HG02943 (cell line): ENCODE measurements around the gene RTTN.
"Not testable (repeated sequence)": the region's sequence is repeated elsewhere in the genome, so short reads cannot be mapped to it uniquely, and the experiment has no call there.

Experiments
- ATAC-seq: cut with Tn5 transposase; IDR thresholded peaks from one replicate; pipeline ENCODE4 v1.9.1; 2021; ENCODE audit warnings: mild to moderate bottlenecking, low read depth, moderate library complexity; ENCODE audit not compliant: unreplicated experiment

The RTTN gene

DNA sequence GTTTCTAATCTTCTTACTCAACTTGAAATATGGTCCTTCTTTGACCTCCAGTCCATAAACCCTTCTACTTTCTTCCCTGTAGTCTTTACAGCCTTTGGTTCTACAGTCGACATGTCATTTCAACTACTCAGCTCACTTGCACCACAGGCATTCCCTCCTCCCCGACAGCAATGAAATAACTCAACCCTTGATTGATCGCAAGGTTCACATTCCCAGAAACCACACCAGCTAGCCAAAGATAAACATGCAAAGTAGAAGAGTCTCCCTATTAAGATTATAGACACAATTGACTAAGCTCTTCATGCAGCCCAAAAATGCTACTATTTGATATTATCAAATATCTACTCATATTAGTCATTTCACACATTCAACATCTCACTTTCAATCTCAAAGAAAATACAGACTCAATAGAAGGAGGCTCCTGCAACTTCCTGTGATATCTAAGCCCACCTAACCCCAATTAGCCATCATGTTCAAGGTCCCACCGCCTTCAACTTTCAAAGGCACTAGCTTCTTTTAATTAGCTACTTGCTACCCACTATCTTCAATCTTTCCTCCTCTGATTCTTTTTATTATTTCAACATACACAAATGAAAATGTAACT is 50.8 kb downstream of the RTTN start:
- no peak for ATAC-seq

GRCh38 chr18:70151614-70152013 is 53.9 kb downstream of the RTTN start:
- ATAC-seq, result no peak

- no peak for ATAC-seq
These were observed 55.7 kb downstream of the RTTN start for GRCh38 chr18:70149616-70150301.

DNA sequence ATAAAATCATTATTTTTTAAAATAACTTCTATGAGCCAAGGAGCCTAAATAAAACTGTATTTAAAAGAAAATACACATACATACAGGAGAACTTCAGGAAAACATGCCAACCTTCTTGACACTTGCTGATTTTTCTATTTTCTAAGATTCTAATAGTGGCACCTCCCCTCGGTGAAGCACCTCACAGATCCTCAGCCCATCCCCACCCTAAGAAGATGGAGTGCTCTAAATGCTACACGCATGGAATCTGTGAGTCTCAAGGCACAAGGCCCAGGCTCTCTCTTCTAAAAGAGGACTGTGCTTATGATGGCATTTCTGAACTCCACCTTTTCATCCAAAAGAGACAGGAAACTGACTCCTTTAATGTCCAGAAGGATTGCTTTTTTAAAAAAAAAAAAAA is 56.3 kb downstream of the RTTN start:
- ATAC-seq, result no peak

GRCh38 chr18:70148039-70148938 is 57.2 kb downstream of the RTTN start:
- no peak for ATAC-seq

- no peak for ATAC-seq
These were observed 59.3 kb downstream of the RTTN start for GRCh38 chr18:70146174-70146573.

GRCh38 chr18:70142001-70142400 is 63.5 kb downstream of the RTTN start:
- ATAC-seq, result no peak

DNA sequence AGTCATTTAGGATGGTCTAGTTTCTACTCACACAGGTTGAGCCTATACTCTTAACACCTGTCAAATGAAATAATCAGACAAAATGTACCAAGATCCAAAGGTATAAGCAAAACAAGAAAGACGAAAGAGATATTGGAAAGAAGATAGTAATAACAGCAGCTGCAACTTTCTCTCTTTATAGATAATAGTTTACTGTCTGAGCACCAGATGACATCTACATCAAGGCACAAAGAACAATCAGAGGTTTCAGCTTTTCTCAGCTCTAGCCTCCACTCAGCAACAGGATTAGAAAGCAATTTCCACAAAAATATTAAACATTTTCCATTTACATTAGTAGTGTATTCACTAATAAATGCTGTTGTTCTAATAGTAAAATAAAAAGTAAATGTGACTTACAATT is 66.3 kb downstream of the RTTN start:
- ATAC-seq, result no peak

DNA sequence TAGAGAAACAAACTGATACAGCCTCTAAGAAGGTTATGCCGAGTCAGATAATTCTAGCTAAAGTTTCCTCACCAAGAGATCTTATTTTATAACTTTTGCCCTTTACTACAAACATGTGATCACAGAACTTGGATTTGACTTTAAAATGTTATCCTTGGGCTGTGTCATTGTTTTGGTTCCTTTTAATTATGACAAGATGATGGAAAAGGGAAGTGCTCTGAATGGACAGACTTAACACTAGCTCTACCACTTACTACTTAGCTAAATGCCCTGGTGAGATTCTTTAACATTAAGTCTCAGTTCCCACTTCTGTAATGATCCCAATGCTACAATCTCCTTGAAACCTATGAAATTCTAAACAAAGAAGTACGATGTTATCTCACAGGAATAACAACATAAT is 69.9 kb downstream of the RTTN start:
- no peak for ATAC-seq

GRCh38 chr18:70132999-70133398 is 72.5 kb downstream of the RTTN start:
- ATAC-seq, result no peak

GRCh38 chr18:70128271-70128670 is 77.2 kb downstream of the RTTN start:
- ATAC-seq, result no peak

DNA sequence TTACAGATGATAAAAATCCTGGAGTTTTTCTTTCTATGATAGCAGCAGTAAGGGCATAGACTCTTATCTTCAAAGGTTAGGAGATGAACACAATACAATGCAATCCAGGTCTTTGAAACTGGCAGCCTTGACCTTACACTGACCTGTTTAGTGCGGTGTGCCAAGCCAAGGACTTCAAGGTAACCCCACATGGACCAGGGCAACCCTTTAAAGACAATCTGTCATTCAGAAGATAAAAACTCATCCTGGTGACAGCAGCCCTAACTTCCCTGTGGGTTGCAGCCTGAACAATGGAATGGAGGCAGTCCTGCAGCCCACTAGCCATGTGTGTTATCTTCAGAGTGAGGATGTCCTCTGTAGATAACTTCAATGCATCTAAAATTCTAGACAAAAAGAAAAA is 78.1 kb downstream of the RTTN start:
- ATAC-seq, result no peak

DNA sequence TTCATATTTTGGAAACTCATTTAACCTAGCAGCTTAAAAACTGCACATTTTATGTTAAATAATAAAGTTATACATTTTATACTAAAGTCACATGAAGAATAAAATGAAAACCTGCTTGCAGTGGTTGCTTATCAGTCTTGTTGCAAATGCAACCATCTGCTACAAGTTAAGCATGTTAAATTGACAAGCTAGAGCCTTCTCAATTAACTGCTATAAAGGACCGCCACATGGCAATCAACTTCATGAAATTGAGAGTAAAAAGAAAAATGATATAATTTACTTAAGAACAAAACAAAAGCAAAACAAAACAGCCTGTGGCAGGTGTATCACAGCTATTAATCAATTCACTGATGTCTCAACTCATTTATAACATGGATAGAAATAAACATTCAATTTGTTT is 78.7 kb downstream of the RTTN start:
- no peak for ATAC-seq

- ATAC-seq, result no peak
These were observed 81.3 kb downstream of the RTTN start for GRCh38 chr18:70124139-70124538.

DNA sequence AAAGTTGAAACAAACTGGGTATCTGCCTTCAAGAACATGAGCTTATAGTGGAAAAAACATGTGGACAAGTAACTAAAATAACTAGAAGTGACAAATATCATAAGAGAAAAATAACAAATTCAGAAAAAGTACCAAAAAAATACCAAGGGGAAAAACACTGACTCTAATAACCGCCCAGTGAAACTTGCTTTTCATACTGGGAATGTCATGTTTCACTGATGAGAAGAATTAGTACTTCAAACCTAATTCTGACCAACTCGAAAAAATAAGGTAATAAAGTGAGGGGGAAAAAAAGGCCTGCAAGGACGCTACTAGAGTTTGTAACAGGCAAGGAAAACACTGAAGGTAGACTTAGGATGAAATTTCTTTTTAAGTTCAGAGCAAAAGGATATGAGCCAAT is 83.6 kb downstream of the RTTN start:
- no peak for ATAC-seq

DNA sequence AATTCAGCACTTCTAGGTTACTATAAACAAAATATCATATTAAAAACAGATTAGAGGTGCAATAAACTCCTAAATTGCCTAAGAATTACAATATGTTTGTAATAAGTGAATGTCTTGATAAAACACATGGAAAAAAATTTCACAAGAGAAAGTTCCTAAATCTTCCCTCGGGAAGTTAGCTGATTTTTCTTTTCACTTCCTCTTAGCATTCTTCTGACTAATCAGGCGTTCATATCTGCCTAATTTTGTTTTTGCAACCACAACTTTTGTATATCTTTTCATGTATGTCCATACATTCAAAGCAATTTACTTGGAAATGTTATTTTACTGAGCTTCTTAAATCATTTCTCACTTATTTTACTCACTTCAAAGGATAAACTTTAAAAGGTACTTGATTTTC is 88.5 kb downstream of the RTTN start:
- ATAC-seq, result no peak

- no peak for ATAC-seq
These were observed 92.0 kb downstream of the RTTN start for GRCh38 chr18:70113511-70113910.

GRCh38 chr18:70110678-70111077 is 94.8 kb downstream of the RTTN start:
- ATAC-seq, result no peak

- no peak for ATAC-seq
These were observed 98.4 kb downstream of the RTTN start for GRCh38 chr18:70107091-70107490.

DNA sequence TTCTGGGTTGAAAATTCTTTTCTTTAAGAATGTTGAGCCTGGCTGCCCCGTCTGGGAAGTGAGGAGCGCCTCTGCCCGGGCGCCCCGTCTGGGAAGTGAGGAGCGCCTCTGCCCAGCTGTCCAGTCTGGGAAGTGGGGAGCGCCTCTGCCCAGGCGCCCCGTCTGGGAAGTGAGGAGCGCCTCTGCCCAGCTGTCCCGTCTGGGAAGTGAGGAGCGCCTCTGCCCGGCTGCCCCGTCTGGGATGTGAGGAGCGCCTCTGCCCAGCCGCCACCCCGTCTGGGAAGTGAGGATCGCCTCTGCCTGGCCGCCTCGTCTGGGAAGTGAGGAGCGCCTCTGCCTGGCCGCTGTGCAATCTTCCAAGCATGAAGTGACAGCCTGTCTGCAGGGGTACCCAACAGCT is 102.6 kb downstream of the RTTN start:
- ATAC-seq, result not testable (repeated sequence)

- no peak for ATAC-seq
These were observed 115.6 kb downstream of the RTTN start for GRCh38 chr18:70089858-70090257.

- ATAC-seq, result no peak
These were observed 119.4 kb downstream of the RTTN start for GRCh38 chr18:70086085-70086484.
